C4-2B (cell line): ENCODE results near the gene GMDS.

Experiments
- CTCF ChIP-seq: fragments of 450-650 bp; conservative IDR thresholded peaks from 2 replicates; pipeline ENCODE4 v1.5.1; 2017; ENCODE audit warnings: mild to moderate bottlenecking
- ZFX ChIP-seq: fragments of 450-650 bp; IDR thresholded peaks from 2 replicates; pipeline ENCODE4 v1.6.1; 2017

- TF ChIP-seq CTCF (no peak), ZFX (no peak)
Observed at GRCh38 chr6:1611322-1611571, 634.2 kb downstream of the GMDS start.
